MM.1S (cell line): ENCODE data around the gene GPR82.
A peak's percentile ranks its signal among the peaks of the same experiment; 100 is the strongest.

Experiments
- DNase-seq: peaks from one replicate; pipeline ENCODE4 v3.0.0-alpha.2; 2015
- H2AFZ ChIP-seq: fragments of 300-600 bp; sonication (generic); 2 replicates; pipeline ENCODE4 v1.6.0; 2016; ENCODE audit warnings: antibody characterized with exemption, low read length
- H3F3A ChIP-seq: fragments of 300-600 bp; sonication (generic); 2 replicates; pipeline ENCODE4 v1.6.1; 2016; ENCODE audit warnings: mild to moderate bottlenecking, antibody characterized with exemption, low read length, moderate library complexity, mixed read lengths; ENCODE audit not compliant: insufficient read depth
- H3K27ac ChIP-seq: fragments of 300-600 bp; sonication (generic); 2 replicates; pipeline ENCODE4 v1.5.1; 2016; ENCODE audit warnings: mild to moderate bottlenecking, low read length
- H3K27me3 ChIP-seq: fragments of 300-600 bp; sonication (generic); replicated peaks from 2 replicates; pipeline ENCODE4 v1.6.0; 2016; ENCODE audit warnings: low read length; ENCODE audit not compliant: insufficient read depth
- H3K36me3 ChIP-seq: fragments of 300-600 bp; sonication (generic); replicated peaks from 2 replicates; pipeline ENCODE4 v1.6.1; 2016; ENCODE audit warnings: mild to moderate bottlenecking, low read length, mixed read lengths; ENCODE audit not compliant: insufficient read depth
- H3K4me1 ChIP-seq: fragments of 300-600 bp; sonication (generic); 2 replicates; pipeline ENCODE4 v1.6.1; 2016; ENCODE audit warnings: low read length, mixed read lengths
- H3K4me2 ChIP-seq: fragments of 300-600 bp; sonication (generic); 2 replicates; pipeline ENCODE4 v1.6.0; 2016; ENCODE audit warnings: low read depth, low read length
- H3K4me3 ChIP-seq: fragments of 300-600 bp; sonication (generic); 2 replicates; pipeline ENCODE4 v1.5.1; 2016; ENCODE audit warnings: low read length, mixed read lengths
- H3K79me2 ChIP-seq: fragments of 300-600 bp; sonication (generic); 2 replicates; pipeline ENCODE4 v1.6.1; 2016; ENCODE audit warnings: mixed run types, low read length, mixed read lengths
- H3K9ac ChIP-seq: fragments of 300-600 bp; sonication (generic); 2 replicates; pipeline ENCODE4 v1.6.1; 2016; ENCODE audit warnings: low read length, mixed read lengths
- H3K9me2 ChIP-seq: fragments of 300-600 bp; sonication (generic); replicated peaks from 2 replicates; pipeline ENCODE4 v1.6.1; 2016; ENCODE audit warnings: mild to moderate bottlenecking, low read length, mixed read lengths; ENCODE audit not compliant: insufficient read depth
- H3K9me3 ChIP-seq: fragments of 300-600 bp; sonication (generic); replicated peaks from 2 replicates; pipeline ENCODE4 v1.6.1; 2016; ENCODE audit warnings: mild to moderate bottlenecking, low read length, mixed read lengths; ENCODE audit not compliant: insufficient read depth
- H4K20me1 ChIP-seq: fragments of 300-600 bp; sonication (generic); 2 replicates; pipeline ENCODE4 v1.6.1; 2016; ENCODE audit warnings: mild to moderate bottlenecking, low read length, moderate library complexity, mixed read lengths; ENCODE audit not compliant: insufficient read depth
- EZH2 ChIP-seq: fragments of 300-600 bp; sonication (generic); optimal IDR thresholded peaks from 2 replicates; pipeline ENCODE3; 2017; ENCODE audit warnings: low read depth, mild to moderate bottlenecking, antibody characterized with exemption, low read length, mixed read lengths
- EZH2phosphoT487 ChIP-seq: fragments of 300-600 bp; sonication (generic); IDR thresholded peaks from 2 replicates; pipeline ENCODE4 v1.6.1; 2018; ENCODE audit warnings: antibody characterized with exemption, low read length
- TF ChIP-seq, protein P1 (sequence below): fragments of 300-600 bp; sonication (generic); IDR thresholded peaks from 2 replicates; pipeline ENCODE4 v1.5.1; 2016; ENCODE audit warnings: antibody characterized with exemption, low read length, mixed read lengths

Gene GPR82

DNA sequence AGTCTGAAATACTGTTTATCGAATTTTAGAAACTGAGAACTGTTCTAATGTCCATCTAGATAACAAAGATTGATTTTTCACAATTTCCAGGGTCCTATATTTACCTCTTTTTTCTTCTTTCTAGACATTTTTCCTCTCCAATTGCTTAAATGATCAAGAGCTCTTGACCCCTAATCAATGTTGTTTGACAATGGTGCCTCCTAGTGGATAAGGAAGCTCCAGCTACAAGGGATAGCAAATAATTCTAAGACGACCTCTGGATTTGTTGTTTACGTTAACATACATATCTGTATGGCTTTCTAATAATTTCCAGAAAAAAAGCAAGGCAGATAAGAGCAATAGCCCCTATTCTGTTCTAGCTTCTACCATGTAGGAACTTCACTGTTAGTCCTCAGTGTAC lies 35.8 kb downstream of the GPR82 start:
- H3K9ac ChIP-seq: no peak overlapping the region
- no peaks in the 10 kb centered on the region for H3K79me2 ChIP-seq
- H3K9me2 ChIP-seq: no peaks in the 10 kb centered on the region
- no peaks in the 10 kb centered on the region for H4K20me1 ChIP-seq
- TF ChIP-seq, protein P1, sequence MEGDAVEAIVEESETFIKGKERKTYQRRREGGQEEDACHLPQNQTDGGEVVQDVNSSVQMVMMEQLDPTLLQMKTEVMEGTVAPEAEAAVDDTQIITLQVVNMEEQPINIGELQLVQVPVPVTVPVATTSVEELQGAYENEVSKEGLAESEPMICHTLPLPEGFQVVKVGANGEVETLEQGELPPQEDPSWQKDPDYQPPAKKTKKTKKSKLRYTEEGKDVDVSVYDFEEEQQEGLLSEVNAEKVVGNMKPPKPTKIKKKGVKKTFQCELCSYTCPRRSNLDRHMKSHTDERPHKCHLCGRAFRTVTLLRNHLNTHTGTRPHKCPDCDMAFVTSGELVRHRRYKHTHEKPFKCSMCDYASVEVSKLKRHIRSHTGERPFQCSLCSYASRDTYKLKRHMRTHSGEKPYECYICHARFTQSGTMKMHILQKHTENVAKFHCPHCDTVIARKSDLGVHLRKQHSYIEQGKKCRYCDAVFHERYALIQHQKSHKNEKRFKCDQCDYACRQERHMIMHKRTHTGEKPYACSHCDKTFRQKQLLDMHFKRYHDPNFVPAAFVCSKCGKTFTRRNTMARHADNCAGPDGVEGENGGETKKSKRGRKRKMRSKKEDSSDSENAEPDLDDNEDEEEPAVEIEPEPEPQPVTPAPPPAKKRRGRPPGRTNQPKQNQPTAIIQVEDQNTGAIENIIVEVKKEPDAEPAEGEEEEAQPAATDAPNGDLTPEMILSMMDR: peak; percentile 53
- no peak for TF ChIP-seq EZH2phosphoT487
- H2AFZ ChIP-seq: no peak overlapping the region
- peak; percentile 26 for DNase-seq
- H3K27ac ChIP-seq: no peak overlapping the region
- H3F3A ChIP-seq: no peaks in the 10 kb centered on the region
- H3K4me3 ChIP-seq: no peak overlapping the region
- H3K27me3 ChIP-seq: no peaks in the 10 kb centered on the region
- no peaks in the 10 kb centered on the region for H3K4me1 ChIP-seq
- no peak overlapping the region for H3K4me2 ChIP-seq
- no peaks in the 10 kb centered on the region for H3K9me3 ChIP-seq
- H3K36me3 ChIP-seq: no peaks in the 10 kb centered on the region

DNA sequence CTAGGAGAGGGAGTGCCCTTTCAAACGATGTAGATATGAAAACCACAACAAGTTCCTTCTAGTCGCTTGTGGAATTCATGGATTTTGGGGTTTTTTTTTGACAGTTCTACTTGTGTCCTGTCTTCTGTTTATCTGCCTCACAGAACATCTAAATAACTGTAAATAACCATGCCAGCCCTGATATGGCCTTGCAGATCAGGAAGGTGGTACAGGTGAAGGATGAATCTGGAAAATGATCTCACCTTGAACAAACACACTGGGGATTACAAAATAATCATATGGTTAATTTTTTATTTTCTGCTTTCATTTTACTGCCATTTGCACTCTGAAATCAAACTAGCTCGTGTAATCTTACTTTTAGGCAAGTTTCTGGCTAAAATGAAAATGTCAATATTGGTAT lies 37.2 kb downstream of the GPR82 start:
- Histone ChIP-seq H3K27ac (no peak overlapping the region), H3K4me3 (no peak overlapping the region), H3F3A (no peaks in the 10 kb centered on the region), H3K36me3 (no peaks in the 10 kb centered on the region), H4K20me1 (no peaks in the 10 kb centered on the region), H2AFZ (no peak overlapping the region), H3K9me2 (no peaks in the 10 kb centered on the region), H3K4me1 (no peaks in the 10 kb centered on the region), H3K9ac (no peak overlapping the region), H3K27me3 (no peaks in the 10 kb centered on the region), H3K4me2 (no peak overlapping the region), H3K9me3 (no peaks in the 10 kb centered on the region), H3K79me2 (no peaks in the 10 kb centered on the region)
- no peak for DNase-seq
- TF ChIP-seq EZH2phosphoT487 (no peak), EZH2 (no peak)
- TF ChIP-seq, protein P1: no peak

DNA sequence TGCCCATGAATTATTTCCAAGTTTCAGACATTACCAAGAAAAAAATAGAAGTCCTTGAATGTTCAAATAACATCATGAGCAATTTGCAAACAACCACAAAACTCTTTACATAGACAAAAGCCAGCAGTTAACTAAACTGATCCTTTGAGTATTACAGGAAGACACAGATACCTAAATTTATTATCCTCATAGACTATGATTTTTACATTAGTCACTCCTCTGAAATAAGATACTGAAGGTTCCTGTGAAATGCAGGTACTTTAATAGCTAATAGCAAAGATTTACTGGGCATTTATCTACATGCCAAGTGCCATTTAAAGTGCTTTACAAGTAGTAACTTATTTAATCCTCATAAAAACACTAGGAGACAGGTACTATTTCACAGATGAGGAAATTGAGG lies 37.7 kb downstream of the GPR82 start:
- Histone ChIP-seq H3K36me3 (no peaks in the 10 kb centered on the region), H3K9ac (no peak overlapping the region), H3K4me2 (no peak overlapping the region), H3K9me3 (no peaks in the 10 kb centered on the region), H3K27ac (no peak overlapping the region), H3K27me3 (no peaks in the 10 kb centered on the region), H3K9me2 (no peaks in the 10 kb centered on the region), H3K4me1 (no peaks in the 10 kb centered on the region), H3K4me3 (no peak overlapping the region), H3K79me2 (no peaks in the 10 kb centered on the region), H3F3A (no peaks in the 10 kb centered on the region), H2AFZ (no peak overlapping the region), H4K20me1 (no peaks in the 10 kb centered on the region)
- DNase-seq: no peak
- TF ChIP-seq EZH2: no peak
- TF ChIP-seq, protein P1: no peak
